ENCODE results near the gene UPP2. TPM values are rescaled to one million over a fixed set of nuclear protein-coding genes. Genes with fewer than 3 reads are reported as not detected.

Gene UPP2
- total and polyA plus RNA-seq, 2 of the 8 experiments (the other 6 are each of a cell fraction or from before 2014, with no cell fraction given): not detected

DNA sequence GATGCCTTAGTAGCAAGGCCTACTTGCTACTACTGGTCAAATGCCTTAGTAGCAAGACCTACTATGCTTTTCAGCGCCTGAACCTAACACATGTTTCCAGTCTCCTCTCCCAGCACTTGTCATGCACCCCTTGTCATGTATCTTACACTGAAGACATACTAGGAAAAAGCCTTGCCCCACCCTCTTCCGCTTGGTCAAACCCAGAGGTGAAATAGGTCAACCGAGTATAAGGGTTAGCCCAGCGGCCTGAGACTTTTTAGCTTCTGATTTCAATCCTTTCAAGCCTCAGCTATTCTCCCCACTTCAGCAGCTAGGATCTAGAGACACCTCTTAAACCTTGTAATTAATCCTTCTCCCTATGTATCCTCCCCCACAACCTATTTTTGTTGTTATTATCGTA lies 73.3 kb downstream of the UPP2 start:
- H3K27ac ChIP-seq (ENCODE audit: low read depth, low read length): no peak overlapping the region
- TF ChIP-seq BACH1 (IDR thresholded peaks at IDR 0.05; ENCODE audit: low read length) (no peak), GTF2F1 (IDR thresholded peaks at IDR 0.05; ENCODE audit: borderline replicate concordance, low read depth, low read length) (no peak), MAFK (IDR thresholded peaks at IDR 0.05; ENCODE audit: low read depth, low read length) (no peak), JUN (IDR thresholded peaks at IDR 0.05; ENCODE audit: low read depth, low read length) (no peak), JUND (IDR thresholded peaks at IDR 0.05; ENCODE audit: low read length) (no peak), KDM4A (IDR thresholded peaks at IDR 0.05; ENCODE audit: low read depth, low read length, severe bottlenecking) (no peak), RFX5 (IDR thresholded peaks at IDR 0.05; ENCODE audit: borderline replicate concordance, low read depth, low read length) (no peak), TCF12 (IDR thresholded peaks at IDR 0.05; ENCODE audit: low read depth, low read length) (no peak), EP300 (IDR thresholded peaks at IDR 0.05; ENCODE audit: borderline replicate concordance in 1 of 2, low read depth in 2 of 2, low read length in 2 of 2) (no peak), CBX8 (IDR thresholded peaks at IDR 0.05; ENCODE audit: borderline replicate concordance, low read depth, low read length) (no peak), EGR1 (IDR thresholded peaks at IDR 0.05; ENCODE audit: borderline replicate concordance, low read depth, low read length) (no peak), CHD2 (IDR thresholded peaks at IDR 0.05; ENCODE audit: low read length) (no peak)
- TF ChIP-seq, protein P1, sequence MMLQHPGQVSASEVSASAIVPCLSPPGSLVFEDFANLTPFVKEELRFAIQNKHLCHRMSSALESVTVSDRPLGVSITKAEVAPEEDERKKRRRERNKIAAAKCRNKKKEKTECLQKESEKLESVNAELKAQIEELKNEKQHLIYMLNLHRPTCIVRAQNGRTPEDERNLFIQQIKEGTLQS (IDR thresholded peaks at IDR 0.05; ENCODE audit: insufficient read depth, low read depth, low read length): no peak
- H2BK120ac ChIP-seq (replicated peaks; ENCODE audit: low read depth, low read length): no peak overlapping the region
- H2BK15ac ChIP-seq (ENCODE audit: low read length): no peak overlapping the region
- no peak overlapping the region for H2AFZ ChIP-seq (ENCODE audit: low read length)
- H3K79me1 ChIP-seq (ENCODE audit: low read depth, low read length): no peaks in the 10 kb centered on the region
- H3K27me3 ChIP-seq (replicated peaks in 1 of 4; ENCODE audit: control insufficient read depth in 3 of 4, extremely low read depth in 1 of 4, insufficient read depth in 3 of 4, low read length in 3 of 4): no peaks in the 10 kb centered on the region
- no peaks in the 10 kb centered on the region for H4K20me1 ChIP-seq (replicated peaks in 1 of 2; ENCODE audit: control insufficient read depth in 1 of 2, insufficient read depth in 2 of 2, low read length in 2 of 2)
- H4K5ac ChIP-seq (ENCODE audit: insufficient read length, low read depth, low read length): no peak overlapping the region
- no peak overlapping the region for H3K14ac ChIP-seq (ENCODE audit: insufficient read length)
- H2BK5ac ChIP-seq (ENCODE audit: low read depth, low read length): no peak overlapping the region
- H2AK5ac ChIP-seq (ENCODE audit: low read depth, low read length): no peak overlapping the region
- H3K56ac ChIP-seq (replicated peaks; ENCODE audit: insufficient read length, low read depth, low read length): no peak overlapping the region
- no peak overlapping the region for H3K4ac ChIP-seq (replicated peaks; ENCODE audit: insufficient read length, low read depth, low read length)
- 92% methylated on average over 5 of the region's 5 CpGs; no CpG with 5 or more reads in 1 of the 2 experiments for WGBS, 2 experiments (ENCODE audit: extremely low coverage in 1 of 2, insufficient coverage in 1 of 2, insufficient read length in 1 of 2, insufficient replicate concordance in 2 of 2, low coverage in 1 of 2, low lambda C conversion rate in 2 of 2, missing lambda C conversion rate in 1 of 2)
- H2BK20ac ChIP-seq (ENCODE audit: low read length): no peak overlapping the region
- H3K18ac ChIP-seq (ENCODE audit: extremely low read depth, low read length): no peak overlapping the region
- FAIRE-seq (no peak), DNase-seq (ENCODE audit: low read depth in 1 of 2, low spot score in 2 of 2) (no peak)
- no peaks in the 10 kb centered on the region; the same call in 1 of the 2 replicates for H3K23me2 ChIP-seq (ENCODE audit: low read depth, low read length)
- H4K91ac ChIP-seq (replicated peaks; ENCODE audit: insufficient read length, low read length): no peak overlapping the region
- no peaks in the 10 kb centered on the region for H3K9me3 ChIP-seq (ENCODE audit: insufficient read depth in 2 of 2, low read depth in 1 of 2, low read length in 1 of 2)
- H3K23ac ChIP-seq (ENCODE audit: insufficient read length): no peak overlapping the region
- no peak overlapping the region for H3K4me2 ChIP-seq (ENCODE audit: insufficient read depth in 1 of 2, low read depth in 2 of 2, low read length in 2 of 2)
- no peaks in the 10 kb centered on the region for H3K36me3 ChIP-seq (ENCODE audit: control insufficient read depth in 2 of 4, insufficient read depth in 4 of 4, low read length in 3 of 4)
- ChIA-PET CTCF (ENCODE audit: partially characterized antibody) (interaction anchor here (0.9 to 1.2 kb wide), 4 partner anchors 24 to 546 kb away, joined by 3 read pairs; no protein-coding TSS in a partner anchor), POLR2A (ENCODE audit: partially characterized antibody) (no interaction called here)
- peaks cover 0 to 3% (median 0%) of the 10 kb centered on the region in 4 experiments; a peak in 1 of 7 replicates for H3K4me1 ChIP-seq (replicated peaks in 1 of 4; ENCODE audit: control insufficient read depth in 3 of 4, insufficient read depth in 4 of 4, low read length in 3 of 4)
- no peak overlapping the region for H4K8ac ChIP-seq (ENCODE audit: extremely low read depth, insufficient read depth, low read length)
- no peaks in the 10 kb centered on the region for H3K79me2 ChIP-seq (ENCODE audit: control insufficient read depth in 1 of 2, insufficient read depth in 2 of 2, low read length in 2 of 2)
- H3K9ac ChIP-seq (replicated peaks in 1 of 4; ENCODE audit: extremely low read depth in 1 of 4, low read depth in 3 of 4, low read length in 3 of 4): no peak overlapping the region
- H3K4me3 ChIP-seq (ENCODE audit: extremely low read depth in 1 of 4, insufficient read depth in 2 of 4, low read depth in 3 of 4, low read length in 4 of 4): no peak overlapping the region
- H2BK12ac ChIP-seq (ENCODE audit: low read depth, low read length): no peak overlapping the region
